ENCODE measurements around the gene MXI1. TPM values are rescaled to one million over a fixed set of nuclear protein-coding genes. Genes with fewer than 3 reads are reported as not detected.

MXI1 gene
- total RNA-seq, 3 donors from 2014 or later, result 75.4 to 137 (median 79.5) TPM

DNA sequence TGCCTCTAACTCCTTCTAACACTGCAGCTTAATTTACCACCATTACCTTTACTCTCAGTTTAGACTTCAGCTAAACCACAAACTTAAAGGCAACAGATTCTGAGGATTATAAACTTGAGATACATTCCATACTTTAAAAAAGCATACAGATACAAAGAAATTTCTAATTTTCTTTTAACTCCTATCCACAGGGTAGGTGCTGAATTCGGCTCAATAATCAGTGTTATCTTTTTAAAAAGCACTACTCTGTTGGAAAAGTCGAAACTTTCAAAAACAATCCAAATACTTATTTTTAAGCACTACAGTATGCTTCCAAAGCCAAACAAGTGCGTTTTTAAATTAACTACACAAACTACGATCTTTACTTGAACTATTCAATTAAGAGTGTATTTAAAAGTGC lies 96.3 kb downstream of the MXI1 start:
- TF ChIP-seq, protein P1, sequence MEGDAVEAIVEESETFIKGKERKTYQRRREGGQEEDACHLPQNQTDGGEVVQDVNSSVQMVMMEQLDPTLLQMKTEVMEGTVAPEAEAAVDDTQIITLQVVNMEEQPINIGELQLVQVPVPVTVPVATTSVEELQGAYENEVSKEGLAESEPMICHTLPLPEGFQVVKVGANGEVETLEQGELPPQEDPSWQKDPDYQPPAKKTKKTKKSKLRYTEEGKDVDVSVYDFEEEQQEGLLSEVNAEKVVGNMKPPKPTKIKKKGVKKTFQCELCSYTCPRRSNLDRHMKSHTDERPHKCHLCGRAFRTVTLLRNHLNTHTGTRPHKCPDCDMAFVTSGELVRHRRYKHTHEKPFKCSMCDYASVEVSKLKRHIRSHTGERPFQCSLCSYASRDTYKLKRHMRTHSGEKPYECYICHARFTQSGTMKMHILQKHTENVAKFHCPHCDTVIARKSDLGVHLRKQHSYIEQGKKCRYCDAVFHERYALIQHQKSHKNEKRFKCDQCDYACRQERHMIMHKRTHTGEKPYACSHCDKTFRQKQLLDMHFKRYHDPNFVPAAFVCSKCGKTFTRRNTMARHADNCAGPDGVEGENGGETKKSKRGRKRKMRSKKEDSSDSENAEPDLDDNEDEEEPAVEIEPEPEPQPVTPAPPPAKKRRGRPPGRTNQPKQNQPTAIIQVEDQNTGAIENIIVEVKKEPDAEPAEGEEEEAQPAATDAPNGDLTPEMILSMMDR (IDR thresholded peaks at IDR 0.05), result no peak
- TF ChIP-seq POLR2AphosphoS5 (IDR thresholded peaks at IDR 0.05), result no peak
- no peak for TF ChIP-seq POLR2A (IDR thresholded peaks at IDR 0.05)
- H3K27ac ChIP-seq, result peak overlapping the region in 1 of 2 donors; percentile 88
- H3K4me1 ChIP-seq, result peaks cover 0 to 24% of the 10 kb centered on the region in 2 donors
- no peaks in the 10 kb centered on the region for H3K9me3 ChIP-seq
- H3K27me3 ChIP-seq, result no peaks in the 10 kb centered on the region
- no peak for DNase-seq (ENCODE audit: low spot score in 2 of 2)
- intact Hi-C loops (cut with DNase I; ENCODE audit: low total_unique reads), result loop anchor here (2.0 to 10.0 kb wide), 2 partner anchors 77 to 261 kb away; partner anchors contain the start of gene SMC3
- H3K4me3 ChIP-seq, result peak overlapping the region; percentile 80 to 97 (median 86)
- no peaks in the 10 kb centered on the region for H3K36me3 ChIP-seq

DNA sequence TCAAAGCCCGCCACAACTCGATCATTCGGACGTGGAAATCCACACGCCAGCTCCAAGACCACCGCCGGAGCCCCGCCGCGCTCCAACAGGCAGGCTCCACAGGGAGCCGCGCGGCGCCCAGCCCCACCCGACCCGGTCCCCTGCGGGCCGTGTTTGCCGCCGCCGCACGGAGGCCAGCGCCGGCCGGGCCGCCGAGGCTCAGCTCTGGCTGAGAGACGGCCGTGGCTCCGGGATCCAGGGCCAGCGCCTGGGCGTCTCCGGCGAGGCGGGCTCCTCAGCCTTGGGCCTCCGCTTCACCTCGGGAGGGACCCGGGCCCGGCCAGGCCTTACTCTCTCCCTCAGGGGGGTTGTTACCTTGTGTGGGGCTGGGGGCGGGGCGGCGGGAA lies 97.0 kb downstream of the MXI1 start:
- Histone ChIP-seq H3K27me3 (no peaks in the 10 kb centered on the region), H3K9me3 (no peaks in the 10 kb centered on the region), H3K4me3 (peak overlapping the region; percentile 80 to 97 (median 86)), H3K27ac (peak overlapping the region; percentile 88 to 94), H3K4me1 (peaks cover 0 to 24% of the 10 kb centered on the region in 2 donors), H3K36me3 (no peaks in the 10 kb centered on the region)
- peak in 1 of 2 donors; percentile 53 for DNase-seq (ENCODE audit: low spot score in 2 of 2)
- intact Hi-C loops (cut with DNase I; ENCODE audit: low total_unique reads), result loop anchor here (2.0 to 10.0 kb wide), 2 partner anchors 78 to 260 kb away; partner anchors contain the start of gene SMC3
- TF ChIP-seq, protein P1 (IDR thresholded peaks at IDR 0.05), result no peak
- TF ChIP-seq POLR2AphosphoS5 (IDR thresholded peaks at IDR 0.05), result no peak
- no peak for TF ChIP-seq POLR2A (IDR thresholded peaks at IDR 0.05)

DNA sequence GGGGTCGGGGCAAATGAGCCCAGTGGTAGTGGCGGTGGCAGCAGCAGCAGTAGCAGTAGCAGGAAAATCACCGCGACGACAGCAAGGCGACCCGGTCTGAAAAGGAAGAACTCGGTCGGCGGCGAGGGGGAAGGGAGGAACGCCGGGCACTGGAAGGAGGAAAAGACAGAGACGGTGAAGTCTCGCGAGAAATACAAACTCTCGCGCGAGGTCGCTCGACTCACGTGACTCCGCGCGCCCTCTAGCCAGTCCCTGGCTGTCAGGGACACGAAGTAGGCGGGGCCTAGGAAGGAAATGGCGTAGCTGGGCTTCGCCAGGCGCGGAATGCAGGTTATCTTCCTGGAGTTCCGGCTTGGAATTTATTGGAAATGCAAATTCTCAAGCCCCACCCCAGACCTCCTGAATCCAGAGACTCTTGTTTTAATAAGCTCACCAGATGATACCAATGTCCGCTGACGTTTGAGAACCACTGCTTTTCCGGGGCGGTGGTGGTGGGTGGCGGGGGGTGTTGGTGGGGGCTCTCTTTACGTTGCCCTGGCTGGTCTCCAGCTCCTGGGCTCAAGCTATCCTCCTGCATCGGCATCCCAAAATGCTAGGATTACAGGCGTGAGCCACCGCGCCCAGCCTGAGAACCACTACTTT lies 97.5 kb downstream of the MXI1 start, which contains the start of gene SMNDC1:
SMNDC1 (minus strand) TSS at position 141 of the 642 bp plus-strand sequence. CDS start 1,333 bp downstream, outside the sequence.
- Histone ChIP-seq H3K27me3 (no peaks in the 10 kb centered on the region), H3K36me3 (no peaks in the 10 kb centered on the region), H3K27ac (peak within 1 kb of the TSS; percentile 88 to 94), H3K9me3 (no peaks in the 10 kb centered on the region), H3K4me3 (peak within 1 kb of the TSS; percentile 80 to 97 (median 86)), H3K4me1 (peaks cover 0 to 24% of the 10 kb centered on the region in 2 donors)
- TF ChIP-seq, protein P1 (IDR thresholded peaks at IDR 0.05), result no peak
- peak; percentile 80 to 94 (median 83) for TF ChIP-seq POLR2AphosphoS5 (IDR thresholded peaks at IDR 0.05)
- TF ChIP-seq POLR2A (IDR thresholded peaks at IDR 0.05), result peak; percentile 48
- DNase-seq (ENCODE audit: low spot score in 2 of 2), result peak; percentile 97 to 98
- intact Hi-C loops (cut with DNase I; ENCODE audit: low total_unique reads), result loop anchor here (2.0 to 10.0 kb wide), 2 partner anchors 78 to 260 kb away; partner anchors contain the start of gene SMC3

DNA sequence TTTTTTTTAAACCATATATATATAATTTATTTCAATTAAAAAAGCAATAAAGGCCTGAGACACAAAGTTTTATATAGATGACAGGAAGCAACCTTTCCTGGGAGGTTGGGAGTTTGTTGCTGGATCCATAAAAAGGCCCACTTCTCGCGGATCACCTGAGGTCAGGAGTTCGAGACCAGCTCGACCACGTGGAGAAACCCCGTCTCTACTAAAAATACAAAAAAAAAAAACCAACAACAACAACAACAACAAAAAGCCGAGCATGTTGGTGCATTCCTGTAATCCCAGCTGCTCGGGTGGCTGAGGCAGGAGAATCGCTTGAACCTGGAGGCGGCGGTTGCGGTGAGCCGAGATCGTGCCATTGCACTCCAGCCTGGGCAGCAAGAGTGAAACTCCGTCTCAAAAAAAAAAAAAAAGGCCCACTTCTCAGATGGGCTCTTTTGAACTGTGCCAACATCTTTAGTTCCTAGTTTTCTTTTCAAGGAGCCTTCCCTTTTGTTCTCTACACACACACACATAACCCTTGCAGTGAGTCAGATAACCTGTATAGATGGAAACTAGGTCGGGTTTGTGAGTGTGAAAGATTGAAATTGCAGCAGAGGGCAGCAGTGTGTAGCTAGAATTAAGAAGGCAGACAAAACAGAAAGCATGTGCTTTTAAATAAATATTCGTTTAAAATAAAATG lies 98.5 kb downstream of the MXI1 start:
- Histone ChIP-seq H3K4me1 (peaks cover 0 to 18% of the 10 kb centered on the region in 2 donors), H3K36me3 (no peaks in the 10 kb centered on the region), H3K27me3 (no peaks in the 10 kb centered on the region), H3K4me3 (peak overlapping the region in 2 of 3 donors; percentile 33 to 97), H3K27ac (peak overlapping the region; percentile 7 to 88), H3K9me3 (no peaks in the 10 kb centered on the region)
- no peak for TF ChIP-seq POLR2AphosphoS5 (IDR thresholded peaks at IDR 0.05)
- TF ChIP-seq, protein P1 (IDR thresholded peaks at IDR 0.05), result peak; percentile 39 to 78 (median 64)
- DNase-seq (ENCODE audit: low spot score in 2 of 2), result peak in 1 of 2 donors; percentile 54
- intact Hi-C loops (cut with DNase I; ENCODE audit: low total_unique reads), result loop anchor here (2.0 to 10.0 kb wide), 2 partner anchors 79 to 259 kb away; partner anchors contain the start of gene SMC3
